SK-N-SH (cell line): ENCODE measurements around the gene SLC8B1. TPM values are rescaled to one million over a fixed set of nuclear protein-coding genes. Genes with fewer than 3 reads are reported as not detected.

Experiments used
- CTCF ChIA-PET: fragments of 300-600, 350-600 bp; formaldehyde crosslinking; extraction: SDS; loops from one replicate; lab custom pipeline; 2021; lab: Yijun Ruan, JAX
- POLR2A ChIA-PET: fragments of 350-600 bp; sonication (Branson Sonifier 250); formaldehyde crosslinking; extraction: SDS; loops from one replicate; lab custom pipeline; 2020; ENCODE audit warnings: antibody characterized with exemption, inconsistent platforms; lab: Yijun Ruan, JAX
- DNase-seq: peaks from one replicate; pipeline ENCODE4 v3.0.0; 2012
- H2AFZ ChIP-seq: fragments of 200-600 bp; sonication (generic); 2 replicates; pipeline ENCODE4 v1.8.1; 2016; ENCODE audit warnings: antibody characterized with exemption, mild to moderate bottlenecking, low read depth
- H3F3A ChIP-seq: fragments of 200-600 bp; sonication (generic); replicated peaks from 2 replicates; pipeline ENCODE3; 2016; ENCODE audit warnings: antibody characterized with exemption, mild to moderate bottlenecking; ENCODE audit not compliant: insufficient read depth
- H3K27ac ChIP-seq, 2 experiments: fragments of 200-500 bp in 1 of 2; fragments of 200-600 bp in 1 of 2; sonication (Bioruptor generic) in 1 of 2; sonication (generic), shearing (Covaris generic) in 1 of 2; 2 replicates each; pipeline versions ENCODE4 v1.5.1 to v1.6.1; 2014 to 2016; ENCODE audit warnings: low read depth in 2 of 2, inconsistent platforms in 1 of 2, low read length in 1 of 2, mild to moderate bottlenecking in 1 of 2, mixed read lengths in 1 of 2
- H3K27me3 ChIP-seq: fragments of 200-600 bp; sonication (generic), shearing (Covaris generic); 2 replicates; pipeline ENCODE4 v1.6.1; 2016; ENCODE audit warnings: mixed run types; ENCODE audit not compliant: insufficient read depth
- H3K36me3 ChIP-seq, 2 experiments: fragments of 200-500 bp in 1 of 2; fragments of 200-600 bp in 1 of 2; sonication (Bioruptor generic) in 1 of 2; sonication (generic) in 1 of 2; replicated peaks in 1 of 2; 2 replicates each; pipeline versions ENCODE3 to v1.5.1; 2014 to 2016; ENCODE audit warnings: low read length in 1 of 2, mild to moderate bottlenecking in 1 of 2; ENCODE audit not compliant: insufficient read depth in 2 of 2, control insufficient read depth in 1 of 2
- H3K4me1 ChIP-seq, 2 experiments: fragments of 200-500 bp in 1 of 2; fragments of 200-600 bp in 1 of 2; sonication (Bioruptor generic) in 1 of 2; sonication (generic), shearing (Covaris generic) in 1 of 2; 2 replicates each; pipeline versions ENCODE4 v1.5.1 to v1.6.1; 2014 to 2016; ENCODE audit warnings: low read depth in 1 of 2, low read length in 1 of 2, mixed run types in 1 of 2; ENCODE audit not compliant: insufficient read depth in 2 of 2, control insufficient read depth in 1 of 2
- H3K4me2 ChIP-seq: fragments of 200-600 bp; sonication (generic), shearing (Covaris generic); 2 replicates; pipeline ENCODE4 v1.6.1; 2017; ENCODE audit warnings: mixed run types
- H3K4me3 ChIP-seq, 2 experiments: fragments of 200-500 bp in 1 of 2; fragments of 200-600 bp in 1 of 2; sonication (Bioruptor generic) in 1 of 2; sonication (generic), shearing (Covaris generic) in 1 of 2; 2 replicates each; pipeline versions ENCODE4 v1.5.1 to v1.8.1; 2014 to 2016; ENCODE audit warnings: low read depth in 2 of 2, inconsistent platforms in 1 of 2, low read length in 1 of 2, mild to moderate bottlenecking in 1 of 2, mixed read lengths in 1 of 2, moderate library complexity in 1 of 2
- H3K79me2 ChIP-seq: fragments of 200-600 bp; sonication (generic); 2 replicates; pipeline ENCODE4 v1.8.1; 2017; ENCODE audit warnings: mild to moderate bottlenecking; ENCODE audit not compliant: insufficient read depth
- H3K9ac ChIP-seq: fragments of 200-600 bp; sonication (generic); 2 replicates; pipeline ENCODE4 v1.6.1; 2017; ENCODE audit warnings: mixed run types
- H3K9me2 ChIP-seq: fragments of 200-600 bp; sonication (generic); 2 replicates; pipeline ENCODE4 v1.6.1; 2017; ENCODE audit warnings: mixed run types
- H3K9me3 ChIP-seq: fragments of 200-600 bp; sonication (generic); 2 replicates; pipeline ENCODE4 v1.6.1; 2017; ENCODE audit warnings: mixed run types, mild to moderate bottlenecking, moderate library complexity
- H4K20me1 ChIP-seq: fragments of 200-600 bp; sonication (generic); 2 replicates; pipeline ENCODE4 v1.6.1; 2017; ENCODE audit warnings: mild to moderate bottlenecking, mixed run types; ENCODE audit not compliant: insufficient read depth
- ELF1 ChIP-seq: IDR thresholded peaks from 2 replicates; pipeline ENCODE4 v1.4.0; 2012
- EP300 ChIP-seq, 2 experiments: IDR thresholded peaks; 2 replicates each; pipeline versions ENCODE4 v1.4.0 to v1.6.1; 2012; ENCODE audit warnings: borderline replicate concordance in 1 of 2, low read depth in 1 of 2, low read length in 1 of 2
- FOXJ3 ChIP-seq: sonication (generic); formaldehyde crosslinking; IDR thresholded peaks from 2 replicates; pipeline ENCODE4 v1.5.1; 2020; ENCODE audit warnings: mild to moderate bottlenecking, missing genetic modification reagents
- GATA2 ChIP-seq: sonication (generic); formaldehyde crosslinking; IDR thresholded peaks from 2 replicates; pipeline ENCODE4 v1.5.0; 2020; ENCODE audit warnings: mild to moderate bottlenecking, missing genetic modification reagents
- NRF1 ChIP-seq: IDR thresholded peaks from 2 replicates; pipeline ENCODE4 v1.6.1; 2012; ENCODE audit warnings: low read depth, mild to moderate bottlenecking, low read length
- POLR2AphosphoS5 ChIP-seq: IDR thresholded peaks from 2 replicates; pipeline ENCODE4 v1.6.1; 2012; ENCODE audit warnings: low read depth, low read length
- REST ChIP-seq: IDR thresholded peaks from 2 replicates; pipeline ENCODE4 v1.6.1; 2012; ENCODE audit warnings: mild to moderate bottlenecking, low read depth, low read length, moderate library complexity
- RXRA ChIP-seq: IDR thresholded peaks from 2 replicates; pipeline ENCODE4 v1.4.0; 2012; ENCODE audit warnings: low read depth, mild to moderate bottlenecking, borderline replicate concordance
- SIN3A ChIP-seq: IDR thresholded peaks from 2 replicates; pipeline ENCODE4 v1.6.1; 2012; ENCODE audit warnings: low read depth, mild to moderate bottlenecking, low read length, moderate library complexity, borderline replicate concordance
- YY1 ChIP-seq: IDR thresholded peaks from 2 replicates; pipeline ENCODE4 v1.4.0; 2012; ENCODE audit warnings: low read depth, mild to moderate bottlenecking
- WGBS: methylation state at CpG from one replicate; pipeline ENCODE4 v1.1.6; 2017; ENCODE audit warnings: low lambda C conversion rate; 5-methylcytosine and 5-hydroxymethylcytosine counted together
- polyA plus RNA-seq, 3 experiments: library from polyadenylated mRNA; depleted of rRNA; stranded (reverse); fragments of >200 nt; gene quantifications; 2 replicates each; pipeline ENCODE4 v1.2.3, GENCODE V29; 2012

Gene SLC8B1
- polyA plus RNA-seq, 1 of the 3 experiments (the other 2 are of a cell fraction) = 12.0 TPM

- Histone ChIP-seq H3K27me3 (no peaks in the 10 kb centered on the region), H3K9me3 (no peaks in the 10 kb centered on the region), H3K4me3 (no peak overlapping the region), H3K4me1 (peaks cover 5 to 22% of the 10 kb centered on the region in 2 experiments; a peak in 3 of 4 replicates), H3K4me2 (no peak overlapping the region), H3F3A (no peaks in the 10 kb centered on the region), H4K20me1 (no peaks in the 10 kb centered on the region), H3K27ac (no peak overlapping the region), H2AFZ (no peak overlapping the region), H3K36me3 (peaks cover 0 to 13% of the 10 kb centered on the region in 2 experiments), H3K79me2 (no peaks in the 10 kb centered on the region), H3K9ac (no peak overlapping the region), H3K9me2 (no peaks in the 10 kb centered on the region)
- WGBS = 97% methylated on average over 8 of the region's 8 CpGs
- TF ChIP-seq RXRA (no peak), GATA2 (CRISPR knock-in tag) (no peak), POLR2AphosphoS5 (no peak)
- CTCF ChIA-PET = no interaction called here
- DNase-seq = peak; percentile 6
- POLR2A ChIA-PET = no interaction called here
Observed at GRCh38 chr12:113274848-113275247, 60.1 kb downstream of the SLC8B1 start.

GRCh38 chr12:113273053-113273725 is 61.7 kb downstream of the SLC8B1 start:
- no peak overlapping the region for H3K4me3 ChIP-seq
- no peaks in the 10 kb centered on the region for H3K79me2 ChIP-seq
- no peak for TF ChIP-seq FOXJ3
- no peak for TF ChIP-seq YY1
- TF ChIP-seq SIN3A = no peak
- no peak for TF ChIP-seq NRF1
- TF ChIP-seq EP300 (IDR thresholded peaks at IDR 0.05; ENCODE audit: borderline replicate concordance in 1 of 2, low read depth in 1 of 2, low read length in 1 of 2) = no peak
- TF ChIP-seq REST = peak; percentile 84
- TF ChIP-seq ELF1 = no peak
- H3K9me2 ChIP-seq = no peaks in the 10 kb centered on the region
- H3K36me3 ChIP-seq = peaks cover 0 to 13% of the 10 kb centered on the region in 2 experiments
- CTCF ChIA-PET = no interaction called here
- no peaks in the 10 kb centered on the region for H4K20me1 ChIP-seq
- H3K9ac ChIP-seq = no peak overlapping the region
- 99% methylated on average over 9 of the region's 13 CpGs for WGBS
- peaks cover 5 to 22% of the 10 kb centered on the region in 2 experiments; a peak in 3 of 4 replicates for H3K4me1 ChIP-seq
- no peak overlapping the region for H3K27ac ChIP-seq
- H3F3A ChIP-seq = no peaks in the 10 kb centered on the region
- H3K4me2 ChIP-seq = no peak overlapping the region
- POLR2A ChIA-PET = no interaction called here
- DNase-seq = no peak
- no peaks in the 10 kb centered on the region for H3K9me3 ChIP-seq
- no peak overlapping the region for H2AFZ ChIP-seq
- no peaks in the 10 kb centered on the region for H3K27me3 ChIP-seq
